ENCODE measurements around the gene PLEKHG4B. TPM values are rescaled to one million over a fixed set of nuclear protein-coding genes. Genes with fewer than 3 reads are reported as not detected.

Gene PLEKHG4B
- total and polyA plus RNA-seq, 4 donors = under 0.01 to 0.05 (median 0.01) TPM; not detected in 1

- TF ChIP-seq TAF1 (conservative IDR thresholded peaks at IDR 0.05) (no peak), FOXA2 (IDR thresholded peaks at IDR 0.05) (no peak), JUND (IDR thresholded peaks at IDR 0.05) (no peak), YY1 (IDR thresholded peaks at IDR 0.05) (no peak), MAX (IDR thresholded peaks at IDR 0.05) (no peak), HNF4G (IDR thresholded peaks at IDR 0.05) (no peak), EGR1 (IDR thresholded peaks at IDR 0.05; ENCODE audit: low read depth in 2 of 2) (no peak), REST (IDR thresholded peaks at IDR 0.05) (no peak), ZBTB33 (IDR thresholded peaks at IDR 0.05) (no peak), RXRA (IDR thresholded peaks at IDR 0.05) (no peak), NR2F2 (IDR thresholded peaks at IDR 0.05) (no peak), CTCF (IDR thresholded peaks at IDR 0.05; ENCODE audit: low read depth, low read length, missing input control) (no peak), HNF4A (conservative IDR thresholded peaks at IDR 0.05) (no peak), GABPA (IDR thresholded peaks at IDR 0.05 in 1 of 2, conservative IDR thresholded peaks at IDR 0.05 in 1 of 2) (no peak), RAD21 (IDR thresholded peaks at IDR 0.05) (no peak), SP1 (IDR thresholded peaks at IDR 0.05) (no peak)
- H3K27ac ChIP-seq (ENCODE audit: low read depth in 1 of 2, low read length in 2 of 2) = no peak overlapping the region
- no peaks in the 10 kb centered on the region for H3K27me3 ChIP-seq (ENCODE audit: control insufficient read depth in 4 of 4, insufficient read depth in 4 of 4, low read length in 3 of 4)
- no peak for DNase-seq (ENCODE audit: low spot score)
- H3K9me3 ChIP-seq (ENCODE audit: control insufficient read depth in 4 of 4, low read length in 3 of 4) = no peaks in the 10 kb centered on the region
- 85% methylated on average over 7 of the region's 7 CpGs for WGBS
- H3K9ac ChIP-seq (ENCODE audit: low read depth in 1 of 2, low read length in 2 of 2) = no peak overlapping the region
- peaks cover 0 to 6% (median 3%) of the 10 kb centered on the region in 4 donors for H3K4me1 ChIP-seq (ENCODE audit: control insufficient read depth in 4 of 4, insufficient read depth in 4 of 4, low read length in 3 of 4)
- H3K4me3 ChIP-seq (ENCODE audit: low read depth in 1 of 3, low read length in 3 of 3) = no peak overlapping the region
- no peaks in the 10 kb centered on the region for H3K36me3 ChIP-seq (ENCODE audit: control insufficient read depth in 4 of 4, insufficient read depth in 3 of 4, low read depth in 1 of 4, low read length in 3 of 4)
Observed at GRCh38 chr5:184471-184870, 92.5 kb downstream of the PLEKHG4B start.
